Keratinocyte (primary cell): Measurements from ENCODE around the gene C19orf47.

Experiments
- CTCF ChIP-seq, 3 experiments: IDR thresholded peaks in 1 of 3; conservative IDR thresholded peaks in 1 of 3; optimal IDR thresholded peaks in 1 of 3; 2 replicates in 2 of 3; 3 replicates in 1 of 3; pipeline versions ENCODE3 to v1.5.1; 2011; ENCODE audit warnings: low read length in 3 of 3, mild to moderate bottlenecking in 3 of 3, moderate library complexity in 2 of 3, control low read depth in 1 of 3, inconsistent platforms in 1 of 3; ENCODE audit not compliant: insufficient read depth in 2 of 3; ENCODE audit errors: extremely low read depth in 1 of 3
- EZH2 ChIP-seq: IDR thresholded peaks from one replicate; pipeline ENCODE4 v1.6.1; 2012; ENCODE audit warnings: inconsistent platforms, mild to moderate bottlenecking, low read length, moderate library complexity

- TF ChIP-seq CTCF (optimal IDR thresholded peaks at IDR 0.05 in 1 of 3, IDR thresholded peaks at IDR 0.05 in 1 of 3, conservative IDR thresholded peaks at IDR 0.05 in 1 of 3; ENCODE audit: extremely low read depth in 1 of 3, insufficient read depth in 2 of 3, low read length in 3 of 3) (no peak), EZH2 (no peak)
Measured at GRCh38 chr19:40286235-40286970, 61.8 kb downstream of the C19orf47 start.
